ENCODE data around the gene KPTN. TPM values are rescaled to one million over a fixed set of nuclear protein-coding genes. Genes with fewer than 3 reads are reported as not detected.

Gene KPTN
- total and polyA plus RNA-seq, 4 donors, result 2.3 to 6.0 (median 4.0) TPM

DNA sequence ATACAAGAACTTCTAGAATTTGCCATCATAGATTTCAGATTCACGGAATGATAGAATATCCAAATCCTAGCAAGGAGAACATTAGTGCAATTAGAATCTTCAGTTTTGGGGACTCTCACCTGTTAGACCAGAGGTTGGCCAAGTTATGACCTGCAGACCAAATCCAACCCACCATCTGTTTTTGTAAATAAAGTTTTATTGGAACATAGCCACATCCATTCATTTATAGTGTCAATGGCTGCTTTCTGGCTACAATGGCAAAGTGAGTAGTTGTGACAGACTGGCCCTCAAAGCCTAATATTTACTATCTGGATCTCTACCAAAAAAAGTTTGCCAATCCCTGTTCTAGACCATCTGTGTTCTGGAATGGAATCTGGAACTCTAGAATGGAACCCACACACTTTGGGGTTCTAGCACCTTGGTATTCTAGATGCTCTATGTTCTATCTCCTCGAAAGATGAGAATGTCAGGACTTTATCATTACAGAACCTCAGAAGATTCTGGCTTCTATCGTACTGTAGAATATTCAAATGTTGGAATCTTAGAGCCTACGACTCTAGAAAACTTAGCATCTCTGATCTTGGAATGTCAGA is 2.5 kb downstream of the KPTN start:
- 97% methylated on average over 4 of the region's 4 CpGs for WGBS
- no peaks in the 10 kb centered on the region for H3K9me3 ChIP-seq (ENCODE audit: control insufficient read depth in 4 of 4, low read length in 3 of 4)
- H3K27ac ChIP-seq (ENCODE audit: low read depth in 1 of 2, low read length in 2 of 2), result no peak overlapping the region

DNA sequence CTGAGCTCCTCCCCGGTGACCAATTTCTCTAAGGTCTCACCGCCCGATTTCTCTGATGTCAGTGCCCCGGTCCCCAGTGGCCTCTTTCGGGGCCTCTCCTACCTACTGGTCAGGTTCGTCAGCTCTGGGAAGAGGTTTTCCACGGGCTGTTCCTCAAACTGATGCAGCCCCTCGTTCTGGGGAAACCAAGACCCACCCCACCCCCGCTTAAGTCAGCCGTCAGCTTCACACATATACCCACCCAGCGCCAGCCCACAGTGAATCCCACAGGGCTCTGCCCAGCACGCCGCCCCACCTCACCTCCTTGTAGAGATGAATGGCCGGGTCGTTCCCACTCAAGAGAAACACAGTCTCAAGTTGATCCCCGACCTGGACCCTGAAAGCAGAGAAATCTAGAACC is 3.4 kb downstream of the KPTN start:
- no peak for DNase-seq (ENCODE audit: low spot score)
- Histone ChIP-seq H3K9ac (ENCODE audit: low read depth in 1 of 2, low read length in 2 of 2) (no peak overlapping the region), H3K9me3 (ENCODE audit: control insufficient read depth in 4 of 4, low read length in 3 of 4) (no peaks in the 10 kb centered on the region), H3K4me1 (ENCODE audit: control insufficient read depth in 4 of 4, insufficient read depth in 4 of 4, low read length in 3 of 4) (peaks cover 0 to 7% (median 2%) of the 10 kb centered on the region in 4 donors), H3K27ac (ENCODE audit: low read depth in 1 of 2, low read length in 2 of 2) (no peak overlapping the region), H3K4me3 (ENCODE audit: low read depth in 1 of 3, low read length in 3 of 3) (no peak overlapping the region), H3K27me3 (ENCODE audit: control insufficient read depth in 4 of 4, insufficient read depth in 4 of 4, low read length in 3 of 4) (no peaks in the 10 kb centered on the region), H3K36me3 (ENCODE audit: control insufficient read depth in 4 of 4, insufficient read depth in 3 of 4, low read depth in 1 of 4, low read length in 3 of 4) (no peaks in the 10 kb centered on the region)
- TF ChIP-seq FOXA1 (IDR thresholded peaks at IDR 0.05) (no peak), RAD21 (IDR thresholded peaks at IDR 0.05) (no peak), JUND (IDR thresholded peaks at IDR 0.05) (no peak), TAF1 (conservative IDR thresholded peaks at IDR 0.05) (no peak), NR2F2 (IDR thresholded peaks at IDR 0.05) (no peak), EGR1 (IDR thresholded peaks at IDR 0.05; ENCODE audit: low read depth in 2 of 2) (no peak), HNF4A (conservative IDR thresholded peaks at IDR 0.05) (no peak), SP1 (IDR thresholded peaks at IDR 0.05) (no peak), RXRA (IDR thresholded peaks at IDR 0.05) (no peak), YY1 (IDR thresholded peaks at IDR 0.05) (no peak), GABPA (IDR thresholded peaks at IDR 0.05 in 1 of 2, conservative IDR thresholded peaks at IDR 0.05 in 1 of 2) (no peak), HNF4G (IDR thresholded peaks at IDR 0.05) (no peak), FOXA2 (IDR thresholded peaks at IDR 0.05) (no peak)
- TF ChIP-seq, protein P1, sequence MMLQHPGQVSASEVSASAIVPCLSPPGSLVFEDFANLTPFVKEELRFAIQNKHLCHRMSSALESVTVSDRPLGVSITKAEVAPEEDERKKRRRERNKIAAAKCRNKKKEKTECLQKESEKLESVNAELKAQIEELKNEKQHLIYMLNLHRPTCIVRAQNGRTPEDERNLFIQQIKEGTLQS (IDR thresholded peaks at IDR 0.05), result no peak
- TF ChIP-seq, protein P2, sequence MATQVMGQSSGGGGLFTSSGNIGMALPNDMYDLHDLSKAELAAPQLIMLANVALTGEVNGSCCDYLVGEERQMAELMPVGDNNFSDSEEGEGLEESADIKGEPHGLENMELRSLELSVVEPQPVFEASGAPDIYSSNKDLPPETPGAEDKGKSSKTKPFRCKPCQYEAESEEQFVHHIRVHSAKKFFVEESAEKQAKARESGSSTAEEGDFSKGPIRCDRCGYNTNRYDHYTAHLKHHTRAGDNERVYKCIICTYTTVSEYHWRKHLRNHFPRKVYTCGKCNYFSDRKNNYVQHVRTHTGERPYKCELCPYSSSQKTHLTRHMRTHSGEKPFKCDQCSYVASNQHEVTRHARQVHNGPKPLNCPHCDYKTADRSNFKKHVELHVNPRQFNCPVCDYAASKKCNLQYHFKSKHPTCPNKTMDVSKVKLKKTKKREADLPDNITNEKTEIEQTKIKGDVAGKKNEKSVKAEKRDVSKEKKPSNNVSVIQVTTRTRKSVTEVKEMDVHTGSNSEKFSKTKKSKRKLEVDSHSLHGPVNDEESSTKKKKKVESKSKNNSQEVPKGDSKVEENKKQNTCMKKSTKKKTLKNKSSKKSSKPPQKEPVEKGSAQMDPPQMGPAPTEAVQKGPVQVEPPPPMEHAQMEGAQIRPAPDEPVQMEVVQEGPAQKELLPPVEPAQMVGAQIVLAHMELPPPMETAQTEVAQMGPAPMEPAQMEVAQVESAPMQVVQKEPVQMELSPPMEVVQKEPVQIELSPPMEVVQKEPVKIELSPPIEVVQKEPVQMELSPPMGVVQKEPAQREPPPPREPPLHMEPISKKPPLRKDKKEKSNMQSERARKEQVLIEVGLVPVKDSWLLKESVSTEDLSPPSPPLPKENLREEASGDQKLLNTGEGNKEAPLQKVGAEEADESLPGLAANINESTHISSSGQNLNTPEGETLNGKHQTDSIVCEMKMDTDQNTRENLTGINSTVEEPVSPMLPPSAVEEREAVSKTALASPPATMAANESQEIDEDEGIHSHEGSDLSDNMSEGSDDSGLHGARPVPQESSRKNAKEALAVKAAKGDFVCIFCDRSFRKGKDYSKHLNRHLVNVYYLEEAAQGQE (IDR thresholded peaks at IDR 0.05), result no peak
- TF ChIP-seq, protein P3, sequence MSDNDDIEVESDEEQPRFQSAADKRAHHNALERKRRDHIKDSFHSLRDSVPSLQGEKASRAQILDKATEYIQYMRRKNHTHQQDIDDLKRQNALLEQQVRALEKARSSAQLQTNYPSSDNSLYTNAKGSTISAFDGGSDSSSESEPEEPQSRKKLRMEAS (IDR thresholded peaks at IDR 0.05), result no peak
- TF ChIP-seq, protein P4, sequence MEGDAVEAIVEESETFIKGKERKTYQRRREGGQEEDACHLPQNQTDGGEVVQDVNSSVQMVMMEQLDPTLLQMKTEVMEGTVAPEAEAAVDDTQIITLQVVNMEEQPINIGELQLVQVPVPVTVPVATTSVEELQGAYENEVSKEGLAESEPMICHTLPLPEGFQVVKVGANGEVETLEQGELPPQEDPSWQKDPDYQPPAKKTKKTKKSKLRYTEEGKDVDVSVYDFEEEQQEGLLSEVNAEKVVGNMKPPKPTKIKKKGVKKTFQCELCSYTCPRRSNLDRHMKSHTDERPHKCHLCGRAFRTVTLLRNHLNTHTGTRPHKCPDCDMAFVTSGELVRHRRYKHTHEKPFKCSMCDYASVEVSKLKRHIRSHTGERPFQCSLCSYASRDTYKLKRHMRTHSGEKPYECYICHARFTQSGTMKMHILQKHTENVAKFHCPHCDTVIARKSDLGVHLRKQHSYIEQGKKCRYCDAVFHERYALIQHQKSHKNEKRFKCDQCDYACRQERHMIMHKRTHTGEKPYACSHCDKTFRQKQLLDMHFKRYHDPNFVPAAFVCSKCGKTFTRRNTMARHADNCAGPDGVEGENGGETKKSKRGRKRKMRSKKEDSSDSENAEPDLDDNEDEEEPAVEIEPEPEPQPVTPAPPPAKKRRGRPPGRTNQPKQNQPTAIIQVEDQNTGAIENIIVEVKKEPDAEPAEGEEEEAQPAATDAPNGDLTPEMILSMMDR (IDR thresholded peaks at IDR 0.05; ENCODE audit: low read depth, low read length, missing input control), result no peak
- TF ChIP-seq, protein P5, sequence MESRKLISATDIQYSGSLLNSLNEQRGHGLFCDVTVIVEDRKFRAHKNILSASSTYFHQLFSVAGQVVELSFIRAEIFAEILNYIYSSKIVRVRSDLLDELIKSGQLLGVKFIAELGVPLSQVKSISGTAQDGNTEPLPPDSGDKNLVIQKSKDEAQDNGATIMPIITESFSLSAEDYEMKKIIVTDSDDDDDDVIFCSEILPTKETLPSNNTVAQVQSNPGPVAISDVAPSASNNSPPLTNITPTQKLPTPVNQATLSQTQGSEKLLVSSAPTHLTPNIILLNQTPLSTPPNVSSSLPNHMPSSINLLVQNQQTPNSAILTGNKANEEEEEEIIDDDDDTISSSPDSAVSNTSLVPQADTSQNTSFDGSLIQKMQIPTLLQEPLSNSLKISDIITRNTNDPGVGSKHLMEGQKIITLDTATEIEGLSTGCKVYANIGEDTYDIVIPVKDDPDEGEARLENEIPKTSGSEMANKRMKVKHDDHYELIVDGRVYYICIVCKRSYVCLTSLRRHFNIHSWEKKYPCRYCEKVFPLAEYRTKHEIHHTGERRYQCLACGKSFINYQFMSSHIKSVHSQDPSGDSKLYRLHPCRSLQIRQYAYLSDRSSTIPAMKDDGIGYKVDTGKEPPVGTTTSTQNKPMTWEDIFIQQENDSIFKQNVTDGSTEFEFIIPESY (IDR thresholded peaks at IDR 0.05), result no peak
- WGBS, result 89% methylated on average over 16 of the region's 16 CpGs

More for the DNA sequence above, 2.5 kb downstream of the KPTN start:
- H3K36me3 ChIP-seq (ENCODE audit: control insufficient read depth in 4 of 4, insufficient read depth in 3 of 4, low read depth in 1 of 4, low read length in 3 of 4), result peaks cover 0 to under 1% (median 0%) of the 10 kb centered on the region in 4 donors
- no peak overlapping the region for H3K9ac ChIP-seq (ENCODE audit: low read depth in 1 of 2, low read length in 2 of 2)
- no peaks in the 10 kb centered on the region for H3K27me3 ChIP-seq (ENCODE audit: control insufficient read depth in 4 of 4, insufficient read depth in 4 of 4, low read length in 3 of 4)
- TF ChIP-seq, protein P5 (IDR thresholded peaks at IDR 0.05), result no peak
- TF ChIP-seq YY1 (IDR thresholded peaks at IDR 0.05), result peak; percentile 33
- DNase-seq (ENCODE audit: low spot score), result no peak
- H3K4me1 ChIP-seq (ENCODE audit: control insufficient read depth in 4 of 4, insufficient read depth in 4 of 4, low read length in 3 of 4), result peaks cover 0 to 7% (median 2%) of the 10 kb centered on the region in 4 donors
- H3K4me3 ChIP-seq (ENCODE audit: low read depth in 1 of 3, low read length in 3 of 3), result no peak overlapping the region

Measured in liver (tissue), 9 donors.